WTC11 (cell line): ENCODE measurements around the gene EHD4. TPM values are rescaled to one million over a fixed set of nuclear protein-coding genes. Genes with fewer than 3 reads are reported as not detected.

Experiments
- ATAC-seq: fragments of 200-7000 bp; cut with Tn5 transposase; 2 replicates; pipeline ENCODE4 v1.10.0; 2021; ENCODE audit warnings: mild to moderate bottlenecking, moderate library complexity
- CTCF ChIA-PET: fragments of 300-600 bp; sonication (Branson Sonifier 250); formaldehyde crosslinking; loops from one replicate; lab custom pipeline; 2021; ENCODE audit warnings: antibody characterized with exemption; lab: Charles Lee
- POLR2A ChIA-PET: fragments of 350-600 bp; sonication (Branson Sonifier 250); formaldehyde crosslinking; loops from one replicate; lab custom pipeline; 2021; ENCODE audit warnings: antibody characterized with exemption; lab: Charles Lee
- DNase-seq: peaks from one replicate; pipeline ENCODE4 v3.0.0; 2021; ENCODE audit warnings: low spot score
- H3K27ac Mint-ChIP-seq: 2 replicates; pipeline ENCODE4 v1.8.0; 2021; ENCODE audit warnings: mixed read lengths
- H3K27me3 Mint-ChIP-seq: 2 replicates; pipeline ENCODE4 v1.8.0; 2021; ENCODE audit warnings: low read depth, mild to moderate bottlenecking, moderate library complexity, mixed read lengths
- H3K36me3 Mint-ChIP-seq: 2 replicates; pipeline ENCODE4 v1.8.0; 2021; ENCODE audit warnings: mixed read lengths
- H3K4me1 Mint-ChIP-seq: 2 replicates; pipeline ENCODE4 v1.8.0; 2022; ENCODE audit warnings: mixed read lengths
- H3K4me3 Mint-ChIP-seq: 2 replicates; pipeline ENCODE4 v1.8.0; 2021; ENCODE audit warnings: mild to moderate bottlenecking, moderate library complexity, mixed read lengths
- H3K9me3 Mint-ChIP-seq: 2 replicates; pipeline ENCODE4 v1.8.0; 2021; ENCODE audit warnings: mixed read lengths
- AFF4 ChIP-seq: sonication (generic); formaldehyde crosslinking; IDR thresholded peaks from 2 replicates; pipeline ENCODE4 v1.8.1; 2023; ENCODE audit warnings: mild to moderate bottlenecking, missing genetic modification reagents, borderline replicate concordance
- CDX4 ChIP-seq: fragments of 250-450 bp; sonication (Bioruptor Pico); IDR thresholded peaks from 2 replicates; pipeline ENCODE4 v1.9.0; 2021; ENCODE audit warnings: moderate library complexity, mild to moderate bottlenecking, inconsistent platforms, borderline replicate concordance
- CREB1 ChIP-seq: sonication (generic); formaldehyde crosslinking; IDR thresholded peaks from 2 replicates; pipeline ENCODE4 v1.8.0; 2023; ENCODE audit warnings: mild to moderate bottlenecking, missing genetic modification reagents
- IRF1 ChIP-seq: sonication (generic); formaldehyde crosslinking; IDR thresholded peaks from 2 replicates; pipeline ENCODE4 v1.8.0; 2023; ENCODE audit warnings: missing genetic modification reagents
- JAZF1 ChIP-seq: fragments of 250-450 bp; sonication (Bioruptor Pico); IDR thresholded peaks from 2 replicates; pipeline ENCODE4 v1.9.0; 2021; ENCODE audit warnings: moderate library complexity, mild to moderate bottlenecking, inconsistent platforms
- KAT7 ChIP-seq: sonication (generic); formaldehyde crosslinking; IDR thresholded peaks from 2 replicates; pipeline ENCODE4 v1.8.1; 2023; ENCODE audit warnings: missing genetic modification reagents, mild to moderate bottlenecking, borderline replicate concordance
- PRDM15 ChIP-seq: sonication (generic); formaldehyde crosslinking; IDR thresholded peaks from 2 replicates; pipeline ENCODE4 v1.8.0; 2022; ENCODE audit warnings: missing genetic modification reagents
- RORB ChIP-seq: fragments of 250-450 bp; sonication (Bioruptor Pico); IDR thresholded peaks from 2 replicates; pipeline ENCODE4 v1.9.0; 2021; ENCODE audit warnings: mild to moderate bottlenecking
- STAT6 ChIP-seq: sonication (generic); formaldehyde crosslinking; conservative IDR thresholded peaks from 2 replicates; pipeline ENCODE4 v1.8.1; 2023; ENCODE audit warnings: mild to moderate bottlenecking, low read depth, missing genetic modification reagents, moderate library complexity
- TP53 ChIP-seq: sonication (generic); formaldehyde crosslinking; IDR thresholded peaks from 2 replicates; pipeline ENCODE4 v1.8.1; 2023; ENCODE audit warnings: mild to moderate bottlenecking, missing genetic modification reagents
- ZNF121 ChIP-seq: sonication (generic); formaldehyde crosslinking; IDR thresholded peaks from 2 replicates; pipeline ENCODE4 v1.8.0; 2023; ENCODE audit warnings: missing genetic modification reagents
- ZNF263 ChIP-seq: sonication (generic); formaldehyde crosslinking; IDR thresholded peaks from 2 replicates; pipeline ENCODE4 v1.8.1; 2022; ENCODE audit warnings: low read depth, mild to moderate bottlenecking, moderate library complexity, missing genetic modification reagents
- total RNA-seq: library from RNA; stranded (reverse); gene quantifications from 3 replicates; pipeline ENCODE4 v1.2.3, GENCODE V29; 2021
- TF ChIP-seq, protein P1 (sequence below): sonication (generic); formaldehyde crosslinking; IDR thresholded peaks from 2 replicates; pipeline ENCODE4 v1.8.0; 2022; ENCODE audit warnings: mild to moderate bottlenecking, missing genetic modification reagents

Gene EHD4
- total RNA-seq, 1 experiment from 2014 or later: 23.9 TPM

- TF ChIP-seq IRF1 (CRISPR knock-in tag) (no peak), JAZF1 (no peak), TP53 (CRISPR knock-in tag) (no peak), AFF4 (CRISPR knock-in tag) (no peak), RORB (CRISPR knock-in tag) (no peak), PRDM15 (CRISPR knock-in tag) (no peak), ZNF121 (CRISPR knock-in tag) (no peak), KAT7 (CRISPR knock-in tag) (no peak), ZNF263 (CRISPR knock-in tag) (no peak), STAT6 (CRISPR knock-in tag) (no peak), CDX4 (CRISPR knock-in tag) (no peak), CREB1 (CRISPR knock-in tag) (no peak)
- TF ChIP-seq, protein P1, sequence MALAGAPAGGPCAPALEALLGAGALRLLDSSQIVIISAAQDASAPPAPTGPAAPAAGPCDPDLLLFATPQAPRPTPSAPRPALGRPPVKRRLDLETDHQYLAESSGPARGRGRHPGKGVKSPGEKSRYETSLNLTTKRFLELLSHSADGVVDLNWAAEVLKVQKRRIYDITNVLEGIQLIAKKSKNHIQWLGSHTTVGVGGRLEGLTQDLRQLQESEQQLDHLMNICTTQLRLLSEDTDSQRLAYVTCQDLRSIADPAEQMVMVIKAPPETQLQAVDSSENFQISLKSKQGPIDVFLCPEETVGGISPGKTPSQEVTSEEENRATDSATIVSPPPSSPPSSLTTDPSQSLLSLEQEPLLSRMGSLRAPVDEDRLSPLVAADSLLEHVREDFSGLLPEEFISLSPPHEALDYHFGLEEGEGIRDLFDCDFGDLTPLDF: no peak
- ATAC-seq (no peak), DNase-seq (no peak)
- H3K27me3 Mint-ChIP-seq: no peaks in the 10 kb centered on the region
- peaks cover 5% of the 10 kb centered on the region; the same call in 1 of the 2 replicates for H3K36me3 Mint-ChIP-seq
- ChIA-PET CTCF (interaction anchor here (0.5 to 3.9 kb wide), 5 partner anchors 10 to 187 kb away, joined by 3 to 27 read pairs (median 3); no protein-coding TSS in a partner anchor), POLR2A (interaction anchor here (0.6 kb wide), 1 partner anchor 27 kb away, joined by 3 read pairs; no protein-coding TSS in a partner anchor)
- H3K9me3 Mint-ChIP-seq: 0 out of 2 replicates have a peak, but pooled peaks cover 4% of the 10 kb centered on the region
- no peak within 1 kb of the TSS for H3K4me3 Mint-ChIP-seq
- no peak within 1 kb of the TSS for H3K27ac Mint-ChIP-seq
- no peaks in the 10 kb centered on the region for H3K4me1 Mint-ChIP-seq
Measured at GRCh38 chr15:41893422-41894250, 78.7 kb downstream of the EHD4 start, which contains the start of gene SPTBN5. SPTBN5 (minus strand) TSS chr15:41894053; CDS start chr15:41893497, 556 bp downstream.
